H1 (cell line): ENCODE measurements around the gene CPA2. TPM values are rescaled to one million over a fixed set of nuclear protein-coding genes. Genes with fewer than 3 reads are reported as not detected.

Experiments used
- CHD7 ChIP-seq: fragments of 300-600 bp; sonication (generic); IDR thresholded peaks from 2 replicates; pipeline ENCODE4 v1.7.1; 2012; ENCODE audit warnings: low read length, moderate library complexity, mild to moderate bottlenecking, inconsistent platforms; ENCODE audit not compliant: insufficient replicate concordance
- FOSL1 ChIP-seq: IDR thresholded peaks from 2 replicates; pipeline ENCODE4 v1.6.1; 2011; ENCODE audit warnings: mild to moderate bottlenecking, low read depth, low read length, moderate library complexity; ENCODE audit not compliant: insufficient read depth
- GABPA ChIP-seq: IDR thresholded peaks from 2 replicates; pipeline ENCODE4 v1.6.1; 2011; ENCODE audit warnings: mild to moderate bottlenecking, low read length, moderate library complexity, borderline replicate concordance; ENCODE audit not compliant: insufficient read depth
- GTF2F1 ChIP-seq: IDR thresholded peaks from 2 replicates; pipeline ENCODE4 v1.6.1; 2012; ENCODE audit warnings: low read depth, low read length, improper control_type of control experiment, borderline replicate concordance
- HDAC2 ChIP-seq, 2 experiments: fragments of 300-600 bp in 1 of 2; sonication (generic) in 1 of 2; IDR thresholded peaks; 2 replicates each; pipeline ENCODE4 v1.6.1; 2011 to 2012; ENCODE audit warnings: low read depth in 2 of 2, low read length in 2 of 2, mild to moderate bottlenecking in 2 of 2, moderate library complexity in 2 of 2, borderline replicate concordance in 1 of 2, inconsistent platforms in 1 of 2
- MAX ChIP-seq: IDR thresholded peaks from 2 replicates; pipeline ENCODE4 v1.6.1; 2012; ENCODE audit warnings: inconsistent platforms
- POLR2AphosphoS5 ChIP-seq: IDR thresholded peaks from 2 replicates; pipeline ENCODE4 v1.6.1; 2011; ENCODE audit warnings: low read depth, low read length
- RFX5 ChIP-seq: IDR thresholded peaks from 2 replicates; pipeline ENCODE4 v1.6.1; 2011; ENCODE audit warnings: low read depth, low read length, improper control_type of control experiment, borderline replicate concordance
- RXRA ChIP-seq: IDR thresholded peaks from 2 replicates; pipeline ENCODE4 v1.6.1; 2011; ENCODE audit warnings: low read depth, mild to moderate bottlenecking, low read length, moderate library complexity; ENCODE audit not compliant: insufficient read depth
- SP4 ChIP-seq: IDR thresholded peaks from 2 replicates; pipeline ENCODE4 v1.6.1; 2012; ENCODE audit warnings: low read length, inconsistent platforms
- TBP ChIP-seq: IDR thresholded peaks from 2 replicates; pipeline ENCODE4 v1.6.1; 2011; ENCODE audit warnings: low read depth, low read length, improper control_type of control experiment
- TEAD4 ChIP-seq: IDR thresholded peaks from 2 replicates; pipeline ENCODE4 v1.6.1; 2012; ENCODE audit warnings: low read depth, low read length, inconsistent platforms, mixed read lengths
- polyA plus RNA-seq, 7 experiments: library from polyadenylated mRNA; depleted of rRNA in 3 of 7; stranded (reverse) in 5 of 7; unstranded in 2 of 7; fragments of >200 nt in 5 of 7; fragments of 200-250 nt in 2 of 7; gene quantifications; 1 replicate in 5 of 7; 2 replicates in 1 of 7; 4 replicates in 1 of 7; pipeline versions ENCODE4 v1.2.1 to v1.2.3, GENCODE V29; 2011 to 2013; ENCODE audit warnings: missing spikeins in 2 of 7, mixed read lengths in 2 of 7
- total RNA-seq: library from RNA; stranded (reverse); fragmentation: NEBNext Ultra II Directional; extraction: Animal tissue kit (Norgen Biotek cat#: 25700); gene quantifications from 2 replicates; pipeline ENCODE4 v1.2.1, GENCODE V29; 2021

CPA2 gene
- total and polyA plus RNA-seq, 2 of the 8 experiments (the other 6 are each of a cell fraction or from before 2014, with no cell fraction given): 0.21 TPM; not detected in 1

- no peak for TF ChIP-seq CHD7
- TF ChIP-seq GABPA: no peak
- no peak for TF ChIP-seq HDAC2 (IDR thresholded peaks at IDR 0.05; ENCODE audit: borderline replicate concordance in 1 of 2, low read depth in 2 of 2, low read length in 2 of 2)
- no peak for TF ChIP-seq RFX5
- TF ChIP-seq SP4: no peak
- no peak for TF ChIP-seq MAX
- no peak for TF ChIP-seq FOSL1
- no peak for TF ChIP-seq POLR2AphosphoS5
- no peak for TF ChIP-seq TEAD4
- no peak for TF ChIP-seq RXRA
- no peak for TF ChIP-seq TBP
- no peak for TF ChIP-seq GTF2F1
Measured at GRCh38 chr7:130303127-130303526, 36.5 kb downstream of the CPA2 start (continued).
